ENCODE measurements around the gene USP15. TPM values are rescaled to one million over a fixed set of nuclear protein-coding genes. Genes with fewer than 3 reads are reported as not detected.
"Not testable (repeated sequence)": the region's sequence is repeated elsewhere in the genome, so short reads cannot be mapped to it uniquely, and the experiment has no call there.

Gene USP15
- total and polyA plus RNA-seq, 7 experiments from 2014 or later, result 72.5 to 224 (median 175) TPM

- ATAC-seq, result no peak
- Histone ChIP-seq H3K4me3 (ENCODE audit: low read length) (no peak overlapping the region), H3K36me3 (ENCODE audit: control insufficient read depth in 2 of 3, insufficient read depth in 3 of 3, low read length in 3 of 3) (peaks cover 0 to 9% (median 4%) of the 10 kb centered on the region in 3 experiments), H3K27ac (ENCODE audit: low read depth, low read length) (no peak overlapping the region), H3K27me3 (ENCODE audit: control insufficient read depth in 2 of 2, insufficient read depth in 2 of 2, low read length in 2 of 2) (no peaks in the 10 kb centered on the region), H3K4me1 (ENCODE audit: control insufficient read depth in 2 of 2, insufficient read depth in 2 of 2, low read length in 2 of 2) (no peaks in the 10 kb centered on the region), H3K9me3 (ENCODE audit: control insufficient read depth in 2 of 3, low read length in 3 of 3) (no peaks in the 10 kb centered on the region)
- ChIA-PET POLR2A (no interaction called here), CTCF (no interaction called here)
- no peaks in the 10 kb centered on the region for H3K9me3 Mint-ChIP-seq
- H3K27ac Mint-ChIP-seq, result peak overlapping the region in 5 of 9 donors; percentile 11 to 71 (median 38)
- no peaks in the 10 kb centered on the region for H3K27me3 Mint-ChIP-seq
- DNase-seq, result no peak
- H3K4me3 Mint-ChIP-seq, result no peak overlapping the region
- intact Hi-C loops (cut with micrococcal nuclease), result no loop called here
- peaks cover 18 to 62% (median 43%) of the 10 kb centered on the region in 7 donors for H3K4me1 Mint-ChIP-seq
- peaks cover 12 to 58% (median 38%) of the 10 kb centered on the region in 5 donors for H3K36me3 Mint-ChIP-seq
These were observed 71.1 kb downstream of the USP15 start for GRCh38 chr12:62331306-62331705.

GRCh38 chr12:62332598-62332997, 72.4 kb downstream of the USP15 start:
- CTCF ChIA-PET, result no interaction called here
- intact Hi-C loops (cut with micrococcal nuclease), result no loop called here
- Histone ChIP-seq H3K4me1 (ENCODE audit: control insufficient read depth in 2 of 2, insufficient read depth in 2 of 2, low read length in 2 of 2) (no peaks in the 10 kb centered on the region), H3K9me3 (ENCODE audit: control insufficient read depth in 2 of 3, low read length in 3 of 3) (no peaks in the 10 kb centered on the region), H3K27me3 (ENCODE audit: control insufficient read depth in 2 of 2, insufficient read depth in 2 of 2, low read length in 2 of 2) (no peaks in the 10 kb centered on the region), H3K4me3 (ENCODE audit: low read length) (no peak overlapping the region), H3K27ac (ENCODE audit: low read depth, low read length) (no peak overlapping the region), H3K36me3 (ENCODE audit: control insufficient read depth in 2 of 3, insufficient read depth in 3 of 3, low read length in 3 of 3) (peaks cover 0 to 9% (median 4%) of the 10 kb centered on the region in 3 experiments)
- no peak for ATAC-seq
- DNase-seq, result no peak
- H3K27me3 Mint-ChIP-seq, result no peaks in the 10 kb centered on the region
- peaks cover 18 to 68% (median 44%) of the 10 kb centered on the region in 7 donors for H3K4me1 Mint-ChIP-seq
- H3K9me3 Mint-ChIP-seq, result peaks cover 0 to 8% (median 4%) of the 10 kb centered on the region in 11 donors
- POLR2A ChIA-PET, result no interaction called here
- peaks cover 12 to 69% (median 46%) of the 10 kb centered on the region in 5 donors for H3K36me3 Mint-ChIP-seq
- H3K27ac Mint-ChIP-seq, result peak overlapping the region in 4 of 9 donors; percentile 9 to 66 (median 36)
- H3K4me3 Mint-ChIP-seq, result no peak overlapping the region

DNA sequence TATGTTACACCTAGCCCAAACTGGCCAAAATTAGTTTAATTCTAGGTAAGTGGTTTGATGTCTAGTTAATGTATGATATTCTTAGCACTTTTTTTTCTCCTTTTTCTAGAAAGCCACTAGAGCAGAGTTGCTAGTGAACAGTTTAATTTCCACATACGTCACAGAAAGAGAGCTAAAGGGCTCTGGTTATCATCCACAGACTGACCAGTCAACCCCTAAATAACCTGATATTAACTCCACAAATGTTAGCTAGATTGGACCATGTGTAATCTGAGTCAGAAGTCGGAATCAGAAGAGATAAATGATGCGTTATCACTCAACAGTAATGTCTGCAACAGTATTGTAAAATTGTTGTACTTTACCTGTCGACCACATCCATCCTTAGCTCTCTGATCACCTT, 74.9 kb downstream of the USP15 start:
- H3K9me3 ChIP-seq (ENCODE audit: control insufficient read depth in 2 of 3, low read length in 3 of 3), result no peaks in the 10 kb centered on the region
- CTCF ChIA-PET, result interaction anchor here (0.6 kb wide), 1 partner anchor 60 kb away, joined by 4 read pairs; no protein-coding TSS in a partner anchor
- H3K36me3 ChIP-seq (ENCODE audit: control insufficient read depth in 2 of 3, insufficient read depth in 3 of 3, low read length in 3 of 3), result peaks cover 0 to 9% (median 4%) of the 10 kb centered on the region in 3 experiments
- H3K4me1 ChIP-seq (ENCODE audit: control insufficient read depth in 2 of 2, insufficient read depth in 2 of 2, low read length in 2 of 2), result no peaks in the 10 kb centered on the region
- Mint-ChIP-seq H3K27me3 (no peaks in the 10 kb centered on the region), H3K4me1 (peaks cover 30 to 71% (median 54%) of the 10 kb centered on the region in 7 donors), H3K27ac (peak overlapping the region in 2 of 9 donors; percentile 4 to 33), H3K9me3 (peaks cover 0 to 27% (median 7%) of the 10 kb centered on the region in 11 donors), H3K4me3 (no peak overlapping the region), H3K36me3 (peaks cover 16 to 80% (median 59%) of the 10 kb centered on the region in 5 donors)
- H3K27me3 ChIP-seq (ENCODE audit: control insufficient read depth in 2 of 2, insufficient read depth in 2 of 2, low read length in 2 of 2), result no peaks in the 10 kb centered on the region
- intact Hi-C loops (cut with micrococcal nuclease), result no loop called here
- ATAC-seq, result no peak
- H3K27ac ChIP-seq (ENCODE audit: low read depth, low read length), result no peak overlapping the region
- no peak overlapping the region for H3K4me3 ChIP-seq (ENCODE audit: low read length)
- no peak for DNase-seq
- POLR2A ChIA-PET, result no interaction called here

GRCh38 chr12:62335796-62336195, 75.6 kb downstream of the USP15 start:
- Mint-ChIP-seq H3K36me3 (peaks cover 22 to 84% (median 66%) of the 10 kb centered on the region in 5 donors), H3K27me3 (no peaks in the 10 kb centered on the region), H3K9me3 (peaks cover 0 to 31% (median 7%) of the 10 kb centered on the region in 11 donors), H3K4me3 (no peak overlapping the region), H3K27ac (peak overlapping the region in 6 of 9 donors; percentile 0 to 35 (median 33)), H3K4me1 (peaks cover 35 to 75% (median 60%) of the 10 kb centered on the region in 7 donors)
- Histone ChIP-seq H3K27me3 (ENCODE audit: control insufficient read depth in 2 of 2, insufficient read depth in 2 of 2, low read length in 2 of 2) (no peaks in the 10 kb centered on the region), H3K9me3 (ENCODE audit: control insufficient read depth in 2 of 3, low read length in 3 of 3) (no peaks in the 10 kb centered on the region), H3K4me1 (ENCODE audit: control insufficient read depth in 2 of 2, insufficient read depth in 2 of 2, low read length in 2 of 2) (no peaks in the 10 kb centered on the region), H3K4me3 (ENCODE audit: low read length) (no peak overlapping the region), H3K36me3 (ENCODE audit: control insufficient read depth in 2 of 3, insufficient read depth in 3 of 3, low read length in 3 of 3) (peaks cover 0 to 9% (median 4%) of the 10 kb centered on the region in 3 experiments), H3K27ac (ENCODE audit: low read depth, low read length) (no peak overlapping the region)
- ATAC-seq (peak; percentile 65), DNase-seq (no peak)
- ChIA-PET POLR2A (no interaction called here), CTCF (interaction anchor here (0.6 kb wide), 1 partner anchor 59 kb away, joined by 4 read pairs; no protein-coding TSS in a partner anchor)
- intact Hi-C loops (cut with micrococcal nuclease), result loop anchor here in 1 of 2 donors (1.0 to 2.0 kb wide), 2 partner anchors 9 to 15 kb away; no protein-coding TSS in a partner anchor

GRCh38 chr12:62337643-62338042, 77.4 kb downstream of the USP15 start:
- Mint-ChIP-seq H3K4me1 (peaks cover 37 to 82% (median 72%) of the 10 kb centered on the region in 7 donors), H3K9me3 (peaks cover 0 to 31% (median 7%) of the 10 kb centered on the region in 11 donors), H3K27ac (peak overlapping the region in 1 of 9 donors; percentile 29), H3K4me3 (peak overlapping the region in 5 of 10 donors; percentile 2 to 38 (median 23)), H3K36me3 (peaks cover 30 to 87% (median 75%) of the 10 kb centered on the region in 5 donors)
- H3K4me1 ChIP-seq (ENCODE audit: control insufficient read depth in 2 of 2, insufficient read depth in 2 of 2, low read length in 2 of 2); CTCF ChIA-PET; DNase-seq; H3K27ac ChIP-seq (ENCODE audit: low read depth, low read length); ATAC-seq; H3K9me3 ChIP-seq (ENCODE audit: control insufficient read depth in 2 of 3, low read length in 3 of 3); H3K27me3 Mint-ChIP-seq; H3K27me3 ChIP-seq (ENCODE audit: control insufficient read depth in 2 of 2, insufficient read depth in 2 of 2, low read length in 2 of 2); H3K4me3 ChIP-seq (ENCODE audit: low read length); POLR2A ChIA-PET: not testable (repeated sequence)
- H3K36me3 ChIP-seq (ENCODE audit: control insufficient read depth in 2 of 3, insufficient read depth in 3 of 3, low read length in 3 of 3), result peaks cover 0 to 19% (median 10%) of the 10 kb centered on the region in 3 experiments
- intact Hi-C loops (cut with micrococcal nuclease), result loop anchor here in 1 of 2 donors (2.0 kb wide), 1 partner anchor 13 kb away; no protein-coding TSS in a partner anchor

DNA sequence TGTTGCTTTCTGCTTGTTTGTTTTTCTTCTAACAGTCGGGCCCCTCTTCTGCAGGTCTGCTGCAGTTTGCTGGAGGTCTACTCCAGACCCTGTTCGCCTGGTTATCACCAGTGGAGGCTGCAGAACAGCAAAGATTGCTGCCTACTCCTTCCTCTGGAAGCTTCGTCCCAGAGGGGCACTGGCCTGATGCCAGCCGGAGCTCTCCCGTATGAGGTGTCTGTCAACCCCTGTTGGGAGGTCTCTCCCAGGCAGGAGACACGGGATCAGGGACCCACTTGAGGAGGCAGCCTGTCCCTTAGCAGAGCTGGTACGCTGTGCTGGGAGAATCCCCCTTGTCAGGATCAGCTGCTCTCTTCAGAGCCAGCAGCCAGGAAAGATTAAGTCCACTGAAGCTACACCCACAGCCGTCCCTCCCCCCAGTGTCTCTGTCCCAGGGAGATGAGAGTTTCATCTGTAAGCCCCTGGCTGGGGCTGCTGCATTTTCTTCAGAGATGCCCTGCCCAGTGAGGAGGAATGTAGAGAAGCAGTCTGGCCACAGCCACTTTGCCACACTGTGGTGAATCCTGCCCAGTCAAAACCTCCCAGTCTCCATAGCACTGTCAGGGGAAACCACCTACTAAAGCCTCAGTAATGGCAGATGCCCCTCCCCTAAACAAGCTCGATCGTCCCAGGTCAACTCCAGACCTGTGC, 82.6 kb downstream of the USP15 start:
- Mint-ChIP-seq H3K36me3 (peaks cover 40 to 89% (median 80%) of the 10 kb centered on the region in 5 donors), H3K9me3 (peaks cover 5 to 43% (median 18%) of the 10 kb centered on the region in 11 donors), H3K27ac (peak overlapping the region in 1 of 9 donors; percentile 9), H3K4me1 (peaks cover 49 to 75% (median 70%) of the 10 kb centered on the region in 7 donors)
- ATAC-seq; DNase-seq; H3K9me3 ChIP-seq (ENCODE audit: control insufficient read depth in 2 of 3, low read length in 3 of 3); H3K27me3 Mint-ChIP-seq; H3K27ac ChIP-seq (ENCODE audit: low read depth, low read length); intact Hi-C loops (cut with micrococcal nuclease); H3K27me3 ChIP-seq (ENCODE audit: control insufficient read depth in 2 of 2, insufficient read depth in 2 of 2, low read length in 2 of 2); H3K4me1 ChIP-seq (ENCODE audit: control insufficient read depth in 2 of 2, insufficient read depth in 2 of 2, low read length in 2 of 2); POLR2A ChIA-PET; H3K4me3 ChIP-seq (ENCODE audit: low read length); CTCF ChIA-PET; H3K4me3 Mint-ChIP-seq: not testable (repeated sequence)
- peaks cover 0 to 42% (median 10%) of the 10 kb centered on the region in 3 experiments for H3K36me3 ChIP-seq (ENCODE audit: control insufficient read depth in 2 of 3, insufficient read depth in 3 of 3, low read length in 3 of 3)

Measured in naive thymus-derived CD4-positive, alpha-beta T cell (primary cell).